Esophagus squamous epithelium (tissue), 5 donors: ENCODE measurements around the gene MUS81. TPM values are rescaled to one million over a fixed set of nuclear protein-coding genes. Genes with fewer than 3 reads are reported as not detected.

Experiments used
- DNase-seq: peaks from one replicate; lab custom pipeline; 2025; lab: John Stamatoyannopoulos, UW
- H3K27ac ChIP-seq, 4 donors: fragments of 200-600 bp; sonication (generic); one replicate each; pipeline ENCODE4 v1.5.1; 2016 to 2019; ENCODE audit warnings: mild to moderate bottlenecking in 1 of 4
- H3K27me3 ChIP-seq, 4 donors: fragments of 200-600 bp; sonication (generic); 1 replicate in 3 of 4; 2 replicates in 1 of 4; pipeline versions ENCODE4 v1.5.1 to v1.6.0; 2017 to 2021; ENCODE audit warnings: antibody characterized with exemption in 1 of 4
- H3K36me3 ChIP-seq, 3 donors: fragments of 200-600 bp; sonication (generic); one replicate each; pipeline ENCODE4 v1.5.1; 2016 to 2019
- H3K4me1 ChIP-seq, 3 donors: fragments of 200-600 bp; sonication (generic); one replicate each; pipeline ENCODE4 v1.5.1; 2017 to 2019
- H3K4me3 ChIP-seq, 4 donors: fragments of 200-600 bp; sonication (generic); 1 replicate in 3 of 4; 2 replicates in 1 of 4; pipeline ENCODE4 v1.5.1; 2016 to 2019; ENCODE audit warnings: mild to moderate bottlenecking in 2 of 4, moderate library complexity in 1 of 4
- H3K9me3 ChIP-seq, 3 donors: fragments of 200-600 bp; sonication (generic); one replicate each; pipeline ENCODE4 v1.5.1; 2016 to 2019
- POLR2A ChIP-seq, 4 donors: fragments of 450-650 bp; IDR thresholded peaks; one replicate each; pipeline ENCODE4 v1.6.1; 2017; ENCODE audit warnings: antibody characterized with exemption in 4 of 4, mild to moderate bottlenecking in 4 of 4, moderate library complexity in 3 of 4
- WGBS, 2 donors: methylation state at CpG; one replicate each; pipeline ENCODE4 v1.1.5; 2018; 5-methylcytosine and 5-hydroxymethylcytosine counted together
- intact Hi-C: fragments of 100-400 bp; cut with DNase I; formaldehyde crosslinking; loops from one replicate; pipeline ENCODE4 v1.15.0; 2022
- total RNA-seq, 4 donors: library from RNA; depleted of rRNA; stranded (reverse); fragments of >200 nt; gene quantifications; one replicate each; pipeline ENCODE4 v1.1.0, GENCODE V29; 2016
- TF ChIP-seq, protein P1 (sequence below), 6 experiments: fragments of 450-650 bp in 4 of 6; fragments of 200-600 bp in 2 of 6; sonication (generic) in 2 of 6; IDR thresholded peaks; one replicate each; pipeline ENCODE4 v1.5.1; 2016 to 2019; ENCODE audit warnings: antibody characterized with exemption in 6 of 6, mild to moderate bottlenecking in 4 of 6, moderate library complexity in 4 of 6
- donor health status: DM: yes; HTN: yes; CAD: no.

Gene MUS81
- total RNA-seq, 4 donors from 2014 or later = 17.6 to 36.2 (median 31.1) TPM

GRCh38 chr11:65851811-65852507 is 8.3 kb upstream of the MUS81 start:
- 81 to 94% methylated on average over 7 to 8 of the region's 10 CpGs for WGBS, 2 donors
- H3K27me3 ChIP-seq = no peaks in the 10 kb centered on the region
- peaks cover 37 to 61% (median 40%) of the 10 kb centered on the region in 3 donors for H3K36me3 ChIP-seq
- no peak overlapping the region for H3K27ac ChIP-seq
- peaks cover 7 to 39% (median 18%) of the 10 kb centered on the region in 3 donors for H3K4me1 ChIP-seq
- no peak overlapping the region for H3K4me3 ChIP-seq
- no peak for DNase-seq
- no peaks in the 10 kb centered on the region for H3K9me3 ChIP-seq
- intact Hi-C loops = no loop called here
- no peak for TF ChIP-seq POLR2A (IDR thresholded peaks at IDR 0.05)
- TF ChIP-seq, protein P1, sequence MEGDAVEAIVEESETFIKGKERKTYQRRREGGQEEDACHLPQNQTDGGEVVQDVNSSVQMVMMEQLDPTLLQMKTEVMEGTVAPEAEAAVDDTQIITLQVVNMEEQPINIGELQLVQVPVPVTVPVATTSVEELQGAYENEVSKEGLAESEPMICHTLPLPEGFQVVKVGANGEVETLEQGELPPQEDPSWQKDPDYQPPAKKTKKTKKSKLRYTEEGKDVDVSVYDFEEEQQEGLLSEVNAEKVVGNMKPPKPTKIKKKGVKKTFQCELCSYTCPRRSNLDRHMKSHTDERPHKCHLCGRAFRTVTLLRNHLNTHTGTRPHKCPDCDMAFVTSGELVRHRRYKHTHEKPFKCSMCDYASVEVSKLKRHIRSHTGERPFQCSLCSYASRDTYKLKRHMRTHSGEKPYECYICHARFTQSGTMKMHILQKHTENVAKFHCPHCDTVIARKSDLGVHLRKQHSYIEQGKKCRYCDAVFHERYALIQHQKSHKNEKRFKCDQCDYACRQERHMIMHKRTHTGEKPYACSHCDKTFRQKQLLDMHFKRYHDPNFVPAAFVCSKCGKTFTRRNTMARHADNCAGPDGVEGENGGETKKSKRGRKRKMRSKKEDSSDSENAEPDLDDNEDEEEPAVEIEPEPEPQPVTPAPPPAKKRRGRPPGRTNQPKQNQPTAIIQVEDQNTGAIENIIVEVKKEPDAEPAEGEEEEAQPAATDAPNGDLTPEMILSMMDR (IDR thresholded peaks at IDR 0.05) = no peak

GRCh38 chr11:65852508-65853245 is 7.6 kb upstream of the MUS81 start:
- intact Hi-C loops = no loop called here
- H3K36me3 ChIP-seq = peaks cover 37 to 61% (median 40%) of the 10 kb centered on the region in 3 donors
- no peaks in the 10 kb centered on the region for H3K9me3 ChIP-seq
- H3K4me3 ChIP-seq = no peak overlapping the region
- H3K4me1 ChIP-seq = peaks cover 7 to 40% (median 18%) of the 10 kb centered on the region in 3 donors
- H3K27me3 ChIP-seq = no peaks in the 10 kb centered on the region
- no peak overlapping the region for H3K27ac ChIP-seq
- no peak for DNase-seq
- TF ChIP-seq, protein P1 (IDR thresholded peaks at IDR 0.05) = no peak
- TF ChIP-seq POLR2A (IDR thresholded peaks at IDR 0.05) = no peak
- WGBS, 2 donors = 78 to 80% methylated on average over 2 to 8 of the region's 33 CpGs

DNA sequence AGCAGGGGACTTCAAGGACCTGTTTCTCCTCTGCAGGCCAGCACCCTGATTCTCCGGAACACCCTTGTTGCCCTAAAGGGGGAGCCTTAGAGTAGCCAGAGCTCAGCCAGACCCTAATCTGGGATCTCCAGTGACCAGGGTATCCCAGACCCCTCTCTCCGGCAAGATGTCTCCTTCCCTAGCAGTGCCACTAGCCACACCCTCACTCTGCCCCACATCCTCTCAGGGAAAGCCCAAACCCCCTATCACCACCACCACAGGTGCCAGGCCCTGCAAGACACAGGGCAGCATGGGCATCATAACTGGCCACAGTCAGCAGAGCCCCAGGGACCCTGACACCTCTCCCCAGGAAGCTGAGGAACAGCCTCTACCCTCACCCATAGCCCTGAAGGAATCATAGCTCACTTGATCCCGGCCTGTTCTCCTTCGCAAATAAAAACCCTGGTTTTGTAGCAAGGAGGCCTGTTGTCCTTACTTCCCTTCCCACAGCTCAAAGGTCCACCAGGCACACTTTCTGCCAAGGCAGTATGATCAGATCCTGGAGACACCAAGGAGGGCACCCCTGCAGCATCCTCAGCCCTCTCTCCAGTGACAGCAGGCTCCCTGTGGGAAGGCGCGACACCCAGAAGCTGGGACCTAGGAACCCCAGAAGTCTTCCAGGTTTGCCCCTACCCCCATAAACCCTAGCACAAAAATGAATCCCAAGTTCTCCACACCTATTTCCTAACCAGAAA is 6.8 kb upstream of the MUS81 start:
- WGBS, 2 donors = 78 to 93% methylated on average over 3 to 6 of the region's 6 CpGs
- no peak overlapping the region for H3K27ac ChIP-seq

GRCh38 chr11:65854161-65854592 is 6.1 kb upstream of the MUS81 start:
- TF ChIP-seq, protein P1 (IDR thresholded peaks at IDR 0.05) = no peak
- no peak for TF ChIP-seq POLR2A (IDR thresholded peaks at IDR 0.05)
- no peak overlapping the region for H3K27ac ChIP-seq
- no peaks in the 10 kb centered on the region for H3K27me3 ChIP-seq
- H3K9me3 ChIP-seq = no peaks in the 10 kb centered on the region
- H3K4me3 ChIP-seq = no peak overlapping the region
- intact Hi-C loops = no loop called here
- DNase-seq = no peak
- 86 to 100% methylated on average over 1 to 3 of the region's 4 CpGs for WGBS, 2 donors
- peaks cover 37 to 61% (median 40%) of the 10 kb centered on the region in 3 donors for H3K36me3 ChIP-seq
- peaks cover 10 to 49% (median 18%) of the 10 kb centered on the region in 3 donors for H3K4me1 ChIP-seq

More for the DNA sequence above, 6.8 kb upstream of the MUS81 start:
- DNase-seq = no peak
- intact Hi-C loops = no loop called here
- peaks cover 37 to 61% (median 40%) of the 10 kb centered on the region in 3 donors for H3K36me3 ChIP-seq
- H3K9me3 ChIP-seq = no peaks in the 10 kb centered on the region
- TF ChIP-seq POLR2A (IDR thresholded peaks at IDR 0.05) = no peak
- TF ChIP-seq, protein P1 (IDR thresholded peaks at IDR 0.05) = no peak
- H3K27me3 ChIP-seq = no peaks in the 10 kb centered on the region
- no peak overlapping the region for H3K4me3 ChIP-seq
- peaks cover 7 to 41% (median 18%) of the 10 kb centered on the region in 3 donors for H3K4me1 ChIP-seq
